ENCODE data around the gene PCDHA1. TPM values are rescaled to one million over a fixed set of nuclear protein-coding genes. Genes with fewer than 3 reads are reported as not detected.

Gene PCDHA1
- total and polyA plus RNA-seq, 4 experiments from 2014 or later, result not detected

GRCh38 chr5:140989254-140990020 is 203.5 kb downstream of the PCDHA1 start:
- no peaks in the 10 kb centered on the region for H3K4me1 Mint-ChIP-seq
- H3K36me3 Mint-ChIP-seq, result no peaks in the 10 kb centered on the region
- Histone ChIP-seq H3K36me3 (ENCODE audit: insufficient read depth, low read length) (no peaks in the 10 kb centered on the region), H3K27ac (ENCODE audit: low read depth, low read length) (no peak overlapping the region), H3K4me1 (ENCODE audit: insufficient read depth, low read length) (no peaks in the 10 kb centered on the region), H3K9me3 (ENCODE audit: control insufficient read depth in 1 of 2, low read length in 2 of 2) (no peaks in the 10 kb centered on the region), H3K27me3 (ENCODE audit: insufficient read depth, low read length) (no peaks in the 10 kb centered on the region), H3K4me3 (ENCODE audit: low read length in 2 of 2) (no peak overlapping the region)
- H3K9me3 Mint-ChIP-seq, result peaks cover 0 to 4% (median 0%) of the 10 kb centered on the region in 8 donors
- ChIA-PET CTCF (ENCODE audit: partially characterized antibody) (no interaction called here), POLR2A (ENCODE audit: partially characterized antibody) (no interaction called here)
- intact Hi-C loops (cut with micrococcal nuclease), result no loop called here
- no peak for DNase-seq
- peaks cover 3 to 13% of the 10 kb centered on the region in 2 donors for H3K27me3 Mint-ChIP-seq
- no peak overlapping the region for H3K4me3 Mint-ChIP-seq
- H3K27ac Mint-ChIP-seq, result no peak overlapping the region

GRCh38 chr5:140992828-140993227 is 206.9 kb downstream of the PCDHA1 start:
- no peaks in the 10 kb centered on the region for H3K36me3 ChIP-seq (ENCODE audit: insufficient read depth, low read length)
- no peaks in the 10 kb centered on the region for H3K4me1 Mint-ChIP-seq
- no peak for DNase-seq
- H3K9me3 ChIP-seq (ENCODE audit: control insufficient read depth in 1 of 2, low read length in 2 of 2), result no peaks in the 10 kb centered on the region
- no peak overlapping the region for H3K4me3 Mint-ChIP-seq
- no peak overlapping the region for H3K4me3 ChIP-seq (ENCODE audit: low read length in 2 of 2)
- H3K36me3 Mint-ChIP-seq, result no peaks in the 10 kb centered on the region
- ChIA-PET POLR2A (ENCODE audit: partially characterized antibody) (no interaction called here), CTCF (ENCODE audit: partially characterized antibody) (no interaction called here)
- H3K27ac ChIP-seq (ENCODE audit: low read depth, low read length), result no peak overlapping the region
- H3K9me3 Mint-ChIP-seq, result peaks cover 0 to 4% (median 0%) of the 10 kb centered on the region in 8 donors
- H3K27ac Mint-ChIP-seq, result no peak overlapping the region
- no peaks in the 10 kb centered on the region for H3K4me1 ChIP-seq (ENCODE audit: insufficient read depth, low read length)
- H3K27me3 Mint-ChIP-seq, result peaks cover 3 to 8% of the 10 kb centered on the region in 2 donors
- H3K27me3 ChIP-seq (ENCODE audit: insufficient read depth, low read length), result no peaks in the 10 kb centered on the region
- intact Hi-C loops (cut with micrococcal nuclease), result no loop called here

GRCh38 chr5:140996060-140996459 is 210.1 kb downstream of the PCDHA1 start:
- POLR2A ChIA-PET (ENCODE audit: partially characterized antibody), result no interaction called here

GRCh38 chr5:140998921-140999410 is 213.0 kb downstream of the PCDHA1 start:
- H3K4me3 ChIP-seq (ENCODE audit: low read length in 2 of 2), result no peak overlapping the region
- peaks cover 3 to 11% (median 7%) of the 10 kb centered on the region in 4 donors for H3K4me1 Mint-ChIP-seq
- peaks cover 16 to 21% of the 10 kb centered on the region in 2 donors for H3K27me3 Mint-ChIP-seq
- intact Hi-C loops (cut with micrococcal nuclease), result no loop called here
- no peaks in the 10 kb centered on the region for H3K36me3 Mint-ChIP-seq
- H3K36me3 ChIP-seq (ENCODE audit: insufficient read depth, low read length), result no peaks in the 10 kb centered on the region
- ChIA-PET CTCF (ENCODE audit: partially characterized antibody) (no interaction called here), POLR2A (ENCODE audit: partially characterized antibody) (no interaction called here)
- no peaks in the 10 kb centered on the region for H3K27me3 ChIP-seq (ENCODE audit: insufficient read depth, low read length)
- H3K4me1 ChIP-seq (ENCODE audit: insufficient read depth, low read length), result peaks cover 7% of the 10 kb centered on the region
- H3K4me3 Mint-ChIP-seq, result no peak overlapping the region
- H3K9me3 Mint-ChIP-seq, result peaks cover 0 to 4% (median 0%) of the 10 kb centered on the region in 8 donors
- no peaks in the 10 kb centered on the region for H3K9me3 ChIP-seq (ENCODE audit: control insufficient read depth in 1 of 2, low read length in 2 of 2)
- no peak overlapping the region for H3K27ac ChIP-seq (ENCODE audit: low read depth, low read length)
- no peak overlapping the region for H3K27ac Mint-ChIP-seq
- DNase-seq, result no peak

More at GRCh38 chr5:140996060-140996459, 210.1 kb downstream of the PCDHA1 start:
- H3K4me1 ChIP-seq (ENCODE audit: insufficient read depth, low read length), result no peaks in the 10 kb centered on the region
- no peaks in the 10 kb centered on the region for H3K27me3 ChIP-seq (ENCODE audit: insufficient read depth, low read length)
- H3K27me3 Mint-ChIP-seq, result peaks cover 5 to 16% of the 10 kb centered on the region in 2 donors
- no peaks in the 10 kb centered on the region for H3K36me3 ChIP-seq (ENCODE audit: insufficient read depth, low read length)
- no peaks in the 10 kb centered on the region for H3K9me3 ChIP-seq (ENCODE audit: control insufficient read depth in 1 of 2, low read length in 2 of 2)
- peaks cover 0 to 1% (median 0%) of the 10 kb centered on the region in 4 donors for H3K4me1 Mint-ChIP-seq
- no peak overlapping the region for H3K4me3 ChIP-seq (ENCODE audit: low read length in 2 of 2)
- no peak overlapping the region for H3K4me3 Mint-ChIP-seq
- no peaks in the 10 kb centered on the region for H3K36me3 Mint-ChIP-seq
- no peak overlapping the region for H3K27ac ChIP-seq (ENCODE audit: low read depth, low read length)
- no peak overlapping the region for H3K27ac Mint-ChIP-seq
- no peak for DNase-seq
- H3K9me3 Mint-ChIP-seq, result peaks cover 0 to 2% (median 0%) of the 10 kb centered on the region in 8 donors
- intact Hi-C loops (cut with micrococcal nuclease), result no loop called here
- CTCF ChIA-PET (ENCODE audit: partially characterized antibody), result no interaction called here

GRCh38 chr5:141001446-141001843 is 215.5 kb downstream of the PCDHA1 start:
- H3K27me3 Mint-ChIP-seq, result peaks cover 19 to 25% of the 10 kb centered on the region in 2 donors
- peaks cover 3 to 11% (median 7%) of the 10 kb centered on the region in 4 donors for H3K4me1 Mint-ChIP-seq
- peaks cover 7% of the 10 kb centered on the region for H3K4me1 ChIP-seq (ENCODE audit: insufficient read depth, low read length)
- CTCF ChIA-PET (ENCODE audit: partially characterized antibody), result no interaction called here
- no peaks in the 10 kb centered on the region for H3K36me3 Mint-ChIP-seq
- peak overlapping the region in 5 of 8 donors; percentile 2 to 65 (median 17) for H3K4me3 Mint-ChIP-seq
- H3K27ac ChIP-seq (ENCODE audit: low read depth, low read length), result no peak overlapping the region
- peaks cover 0 to 4% (median 1%) of the 10 kb centered on the region in 8 donors for H3K9me3 Mint-ChIP-seq
- no peaks in the 10 kb centered on the region for H3K27me3 ChIP-seq (ENCODE audit: insufficient read depth, low read length)
- intact Hi-C loops (cut with micrococcal nuclease), result no loop called here
- no peak overlapping the region for H3K4me3 ChIP-seq (ENCODE audit: low read length in 2 of 2)
- no peaks in the 10 kb centered on the region for H3K36me3 ChIP-seq (ENCODE audit: insufficient read depth, low read length)
- DNase-seq, result no peak
- no peak overlapping the region for H3K27ac Mint-ChIP-seq
- no peaks in the 10 kb centered on the region for H3K9me3 ChIP-seq (ENCODE audit: control insufficient read depth in 1 of 2, low read length in 2 of 2)
- POLR2A ChIA-PET (ENCODE audit: partially characterized antibody), result no interaction called here

GRCh38 chr5:141001844-141002604 is 216.1 kb downstream of the PCDHA1 start:
- CTCF ChIA-PET (ENCODE audit: partially characterized antibody), result no interaction called here
- Mint-ChIP-seq H3K4me3 (peak overlapping the region in 5 of 8 donors; percentile 2 to 65 (median 22)), H3K36me3 (no peaks in the 10 kb centered on the region), H3K27me3 (peaks cover 21 to 25% of the 10 kb centered on the region in 2 donors), H3K27ac (no peak overlapping the region), H3K4me1 (peaks cover 3 to 11% (median 7%) of the 10 kb centered on the region in 4 donors), H3K9me3 (peaks cover 0 to 4% (median 1%) of the 10 kb centered on the region in 8 donors)
- POLR2A ChIA-PET (ENCODE audit: partially characterized antibody), result no interaction called here
- no peaks in the 10 kb centered on the region for H3K36me3 ChIP-seq (ENCODE audit: insufficient read depth, low read length)
- intact Hi-C loops (cut with micrococcal nuclease), result no loop called here
- peaks cover 7% of the 10 kb centered on the region for H3K4me1 ChIP-seq (ENCODE audit: insufficient read depth, low read length)
- H3K4me3 ChIP-seq (ENCODE audit: low read length in 2 of 2), result no peak overlapping the region
- DNase-seq, result no peak
- H3K27me3 ChIP-seq (ENCODE audit: insufficient read depth, low read length), result no peaks in the 10 kb centered on the region
- no peaks in the 10 kb centered on the region for H3K9me3 ChIP-seq (ENCODE audit: control insufficient read depth in 1 of 2, low read length in 2 of 2)
- no peak overlapping the region for H3K27ac ChIP-seq (ENCODE audit: low read depth, low read length)

- Mint-ChIP-seq H3K27me3 (peaks cover 21 to 25% of the 10 kb centered on the region in 2 donors), H3K27ac (no peak overlapping the region), H3K9me3 (peaks cover 0 to 4% (median 2%) of the 10 kb centered on the region in 8 donors), H3K4me3 (no peak overlapping the region), H3K36me3 (no peaks in the 10 kb centered on the region), H3K4me1 (peaks cover 3 to 11% (median 7%) of the 10 kb centered on the region in 4 donors)
- H3K4me1 ChIP-seq (ENCODE audit: insufficient read depth, low read length), result peaks cover 7% of the 10 kb centered on the region
- DNase-seq, result no peak
- H3K27me3 ChIP-seq (ENCODE audit: insufficient read depth, low read length), result no peaks in the 10 kb centered on the region
- ChIA-PET POLR2A (ENCODE audit: partially characterized antibody) (no interaction called here), CTCF (ENCODE audit: partially characterized antibody) (no interaction called here)
- H3K36me3 ChIP-seq (ENCODE audit: insufficient read depth, low read length), result no peaks in the 10 kb centered on the region
- H3K9me3 ChIP-seq (ENCODE audit: control insufficient read depth in 1 of 2, low read length in 2 of 2), result no peaks in the 10 kb centered on the region
- no peak overlapping the region for H3K4me3 ChIP-seq (ENCODE audit: low read length in 2 of 2)
- H3K27ac ChIP-seq (ENCODE audit: low read depth, low read length), result no peak overlapping the region
- intact Hi-C loops (cut with micrococcal nuclease), result no loop called here
These were observed 216.6 kb downstream of the PCDHA1 start for GRCh38 chr5:141002605-141002965.

Data from CD4-positive, alpha-beta memory T cell (primary cell).